CD4-positive, alpha-beta T cell (primary cell): ENCODE measurements around the gene POFUT1. TPM values are rescaled to one million over a fixed set of nuclear protein-coding genes. Genes with fewer than 3 reads are reported as not detected.
A peak's percentile ranks its signal among the peaks of the same experiment; 100 is the strongest.

Experiments used
- ATAC-seq: fragments of 200-7000 bp; cut with Tn5 transposase; one replicate; pipeline ENCODE4 v1.10.0; 2022; ENCODE audit warnings: mild to moderate bottlenecking; ENCODE audit not compliant: poor library complexity
- CTCF ChIA-PET: fragments of 350-600 bp; sonication (Branson Sonifier 250); formaldehyde crosslinking; loops from one replicate; lab custom pipeline; 2021; ENCODE audit warnings: antibody characterized with exemption, inconsistent platforms; lab: Charles Lee
- POLR2A ChIA-PET: fragments of 350-600 bp; sonication (Branson Sonifier 250); formaldehyde crosslinking; loops from one replicate; lab custom pipeline; 2021; ENCODE audit warnings: antibody characterized with exemption, inconsistent platforms; lab: Charles Lee
- DNase-seq, 14 experiments: peaks; one replicate each; pipeline ENCODE4 v3.0.0-alpha.2; 2013 to 2020; ENCODE audit warnings: mixed read lengths in 2 of 14
- H3K27ac ChIP-seq, 2 donors: one replicate each; pipeline versions ENCODE4 v1.5.1 to v1.7.0; 2013; ENCODE audit warnings: low read length in 2 of 2, low read depth in 1 of 2, mild to moderate bottlenecking in 1 of 2
- H3K27me3 ChIP-seq, 2 experiments: 1 replicate in 1 of 2; 2 replicates in 1 of 2; pipeline versions ENCODE4 v1.6.1 to v1.7.0; 2013; ENCODE audit warnings: low read length in 2 of 2, control low read depth in 1 of 2, mild to moderate bottlenecking in 1 of 2, moderate library complexity in 1 of 2; ENCODE audit not compliant: insufficient read depth in 2 of 2, control insufficient read depth in 1 of 2
- H3K36me3 ChIP-seq: one replicate; pipeline ENCODE4 v1.6.1; 2013; ENCODE audit warnings: low read length, control low read depth; ENCODE audit not compliant: insufficient read depth
- H3K4me1 ChIP-seq: one replicate; pipeline ENCODE4 v1.6.1; 2013; ENCODE audit warnings: low read length, control low read depth; ENCODE audit not compliant: insufficient read depth
- H3K4me3 ChIP-seq: one replicate; pipeline ENCODE4 v1.5.1; 2013; ENCODE audit warnings: mild to moderate bottlenecking, low read length, moderate library complexity
- H3K9me3 ChIP-seq, 2 experiments: 1 replicate in 1 of 2; 2 replicates in 1 of 2; pipeline versions ENCODE4 v1.6.1 to v1.7.0; 2013; ENCODE audit warnings: low read length in 2 of 2, mild to moderate bottlenecking in 2 of 2, control low read depth in 1 of 2, moderate library complexity in 1 of 2; ENCODE audit not compliant: control insufficient read depth in 1 of 2, insufficient read depth in 1 of 2
- H3K27ac Mint-ChIP-seq: one replicate; pipeline ENCODE4 v1.8.0; 2020; ENCODE audit warnings: mixed read lengths
- H3K27me3 Mint-ChIP-seq: one replicate; pipeline ENCODE4 v1.8.0; 2021; ENCODE audit warnings: mixed read lengths
- H3K36me3 Mint-ChIP-seq: one replicate; pipeline ENCODE4 v1.8.0; 2021; ENCODE audit warnings: low read depth, mixed read lengths
- H3K4me1 Mint-ChIP-seq: one replicate; pipeline ENCODE4 v1.8.0; 2021; ENCODE audit warnings: low read depth, mixed read lengths
- H3K4me3 Mint-ChIP-seq: one replicate; pipeline ENCODE4 v1.8.0; 2020; ENCODE audit warnings: mild to moderate bottlenecking, mixed read lengths
- H3K9me3 Mint-ChIP-seq: one replicate; pipeline ENCODE4 v1.8.0; 2020; ENCODE audit warnings: mixed read lengths
- CTCF ChIP-seq: fragments of 200-600 bp; IDR thresholded peaks from one replicate; pipeline ENCODE4 v1.8.0; 2022; ENCODE audit warnings: antibody characterized with exemption, mild to moderate bottlenecking
- intact Hi-C, 2 experiments: fragments of 100-400 bp; cut with DNase I in 1 of 2; cut with micrococcal nuclease in 1 of 2; formaldehyde crosslinking; loops; one replicate each; pipeline versions ENCODE4 v1.15.1 to v1.9.0; 2023 to 2025; cut with DNase I, micrococcal nuclease
- total RNA-seq, 174 experiments: library from RNA in 2 of 174; stranded (reverse) in 2 of 174; gene quantifications; one replicate each; pipeline ENCODE4 v1.2.3 and lab custom pipeline; 2021 to 2026

The POFUT1 gene
- total RNA-seq, 2 experiments from 2014 or later, result 7.5 to 8.8 TPM

- CTCF ChIA-PET, result interaction anchor here (0.7 kb wide), 1 partner anchor 293 kb away, joined by 3 read pairs; no protein-coding TSS in a partner anchor
- Mint-ChIP-seq H3K4me1 (peaks cover 29% of the 10 kb centered on the region), H3K36me3 (no peaks in the 10 kb centered on the region), H3K27ac (no peak overlapping the region), H3K27me3 (no peaks in the 10 kb centered on the region), H3K4me3 (no peak overlapping the region), H3K9me3 (no peaks in the 10 kb centered on the region)
- intact Hi-C loops, result no loop called here
- no peak for DNase-seq
- H3K4me3 ChIP-seq, result no peak overlapping the region
- no peaks in the 10 kb centered on the region for H3K36me3 ChIP-seq
- ATAC-seq, result no peak
- H3K27ac ChIP-seq, result no peak overlapping the region
- no peaks in the 10 kb centered on the region for H3K27me3 ChIP-seq
- H3K9me3 ChIP-seq, result no peaks in the 10 kb centered on the region
- peaks cover 22% of the 10 kb centered on the region for H3K4me1 ChIP-seq
- POLR2A ChIA-PET, result no interaction called here
- no peak for TF ChIP-seq CTCF
These were observed 40.4 kb downstream of the POFUT1 start for GRCh38 chr20:32248043-32248442.

GRCh38 chr20:32249030-32249738 is 41.5 kb downstream of the POFUT1 start:
- Histone ChIP-seq H3K27me3 (no peaks in the 10 kb centered on the region), H3K36me3 (no peaks in the 10 kb centered on the region), H3K4me3 (peak overlapping the region; percentile 5), H3K27ac (no peak overlapping the region), H3K9me3 (no peaks in the 10 kb centered on the region), H3K4me1 (peaks cover 22% of the 10 kb centered on the region)
- Mint-ChIP-seq H3K4me3 (peak overlapping the region; percentile 22), H3K4me1 (peaks cover 34% of the 10 kb centered on the region), H3K36me3 (no peaks in the 10 kb centered on the region), H3K27me3 (no peaks in the 10 kb centered on the region), H3K9me3 (no peaks in the 10 kb centered on the region), H3K27ac (peak overlapping the region; percentile 60)
- DNase-seq (peak in 7 of 14 experiments; percentile 5 to 84 (median 56)), ATAC-seq (peak; percentile 96)
- intact Hi-C loops, result no loop called here
- no peak for TF ChIP-seq CTCF
- ChIA-PET POLR2A (no interaction called here), CTCF (no interaction called here)

DNA sequence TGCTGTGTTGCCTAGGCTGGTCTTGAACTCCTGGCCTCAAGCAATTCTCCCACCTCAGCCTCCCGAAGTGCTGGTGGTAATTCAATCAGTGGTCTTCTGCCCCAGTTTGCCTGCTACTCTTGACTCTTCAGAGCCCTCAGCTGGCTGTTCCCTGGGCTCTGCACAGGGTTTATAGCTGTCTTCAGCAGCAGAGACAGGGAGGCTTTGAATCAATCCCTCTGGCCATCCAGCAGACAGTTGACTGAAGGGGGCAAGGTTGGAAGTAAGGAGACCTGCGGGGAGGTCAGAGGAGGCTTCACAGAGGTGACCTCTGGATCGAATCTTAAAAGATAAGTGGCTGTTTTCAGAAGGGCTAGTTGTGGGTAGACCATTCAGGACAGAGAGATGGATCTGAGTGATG is 43.8 kb downstream of the POFUT1 start:
- Mint-ChIP-seq H3K36me3 (no peaks in the 10 kb centered on the region), H3K9me3 (no peaks in the 10 kb centered on the region), H3K4me3 (no peak overlapping the region), H3K4me1 (peaks cover 34% of the 10 kb centered on the region), H3K27ac (no peak overlapping the region), H3K27me3 (no peaks in the 10 kb centered on the region)
- ChIA-PET CTCF (no interaction called here), POLR2A (no interaction called here)
- intact Hi-C loops, result no loop called here
- Histone ChIP-seq H3K4me1 (peaks cover 22% of the 10 kb centered on the region), H3K36me3 (no peaks in the 10 kb centered on the region), H3K27me3 (no peaks in the 10 kb centered on the region), H3K9me3 (no peaks in the 10 kb centered on the region), H3K4me3 (no peak overlapping the region), H3K27ac (no peak overlapping the region)
- TF ChIP-seq CTCF, result no peak
- ATAC-seq (no peak), DNase-seq (no peak)
